Spleen (tissue), 11 donors: ENCODE data around the gene CENPS. TPM values are rescaled to one million over a fixed set of nuclear protein-coding genes. Genes with fewer than 3 reads are reported as not detected.

Source experiments
- DNase-seq: peaks from one replicate; pipeline ENCODE4 v3.0.0-alpha.2; 2020
- H3K27ac ChIP-seq, 8 donors: fragments of 200-600 bp; sonication (generic) in 7 of 8; 1 replicate in 4 of 8; 2 replicates in 4 of 8; pipeline versions ENCODE4 v1.5.0 to v1.8.0; 2016 to 2021; ENCODE audit warnings: inconsistent platforms in 4 of 8, mild to moderate bottlenecking in 4 of 8, moderate library complexity in 1 of 8
- H3K27me3 ChIP-seq, 7 donors: fragments of 200-600 bp; sonication (generic) in 6 of 7; replicated peaks in 1 of 7; 1 replicate in 4 of 7; 2 replicates in 3 of 7; pipeline versions ENCODE4 v1.5.0 to v1.8.0; 2016 to 2021; ENCODE audit warnings: inconsistent platforms in 3 of 7, mild to moderate bottlenecking in 1 of 7
- H3K36me3 ChIP-seq, 6 donors: fragments of 200-600 bp; sonication (generic) in 5 of 6; 1 replicate in 4 of 6; 2 replicates in 2 of 6; pipeline versions ENCODE4 v1.5.0 to v1.8.0; 2016 to 2021; ENCODE audit warnings: inconsistent platforms in 2 of 6
- H3K4me1 ChIP-seq, 6 donors: fragments of 200-600 bp; sonication (generic) in 5 of 6; 1 replicate in 3 of 6; 2 replicates in 3 of 6; pipeline versions ENCODE4 v1.5.0 to v1.8.0; 2016 to 2021; ENCODE audit warnings: inconsistent platforms in 3 of 6
- H3K4me3 ChIP-seq, 8 donors: fragments of 200-600 bp; sonication (generic) in 7 of 8; 1 replicate in 4 of 8; 2 replicates in 4 of 8; pipeline versions ENCODE4 v1.5.0 to v1.8.0; 2016 to 2021; ENCODE audit warnings: inconsistent platforms in 4 of 8, mild to moderate bottlenecking in 4 of 8, moderate library complexity in 2 of 8
- H3K9me3 ChIP-seq, 8 donors: fragments of 200-600 bp; sonication (generic) in 7 of 8; 1 replicate in 4 of 8; 2 replicates in 4 of 8; pipeline versions ENCODE4 v1.5.0 to v1.8.0; 2016 to 2021; ENCODE audit warnings: inconsistent platforms in 4 of 8
- CTCF ChIP-seq, 11 experiments: fragments of 200-600 bp in 7 of 11; fragments of 450-650 bp in 4 of 11; sonication (generic) in 4 of 11; IDR thresholded peaks in 8 of 11; conservative IDR thresholded peaks in 3 of 11; 1 replicate in 7 of 11; 2 replicates in 4 of 11; pipeline versions ENCODE4 v1.4.0 to v1.8.0; 2016 to 2021; ENCODE audit warnings: antibody characterized with exemption in 11 of 11, inconsistent platforms in 4 of 11, mild to moderate bottlenecking in 1 of 11
- POLR2A ChIP-seq, 3 donors: fragments of 450-650 bp; IDR thresholded peaks; one replicate each; pipeline ENCODE4 v1.5.1; 2017; ENCODE audit warnings: antibody characterized with exemption in 3 of 3, mild to moderate bottlenecking in 1 of 3
- POLR2AphosphoS5 ChIP-seq, 3 donors: sonication (generic); formaldehyde crosslinking; IDR thresholded peaks; one replicate each; pipeline ENCODE4 v1.5.1; 2017; ENCODE audit warnings: antibody characterized with exemption in 3 of 3
- WGBS, 5 donors: extraction: QIAGEN DNeasy Blood & Tissue Kit in 3 of 5; methylation state at CpG; one replicate each; pipeline versions ENCODE4 v1.1.5 to v1.1.7; 2013 to 2018; 5-methylcytosine and 5-hydroxymethylcytosine counted together
- intact Hi-C: fragments of 100-400 bp; cut with DNase I; formaldehyde crosslinking; loops from one replicate; pipeline ENCODE4 v1.15.0; 2023; ENCODE audit warnings: low total_unique reads
- polyA plus RNA-seq, 3 donors: library from polyadenylated mRNA; stranded (reverse); fragments of 200-250 nt; gene quantifications; one replicate each; pipeline ENCODE4 v1.2.1, GENCODE V29; 2013
- total RNA-seq, 7 donors: library from RNA; depleted of rRNA in 3 of 7; stranded (reverse); fragments of >200 nt in 3 of 7; fragmentation: NEBNext Ultra II Directional in 4 of 7; extraction: Animal tissue kit (Norgen Biotek cat#: 25700) in 4 of 7; gene quantifications; one replicate each; pipeline versions ENCODE4 v1.1.0 to v1.2.1, GENCODE V29; 2016 to 2021
- donor health status: healthy with polysubstance abuse.
- donor health status: DM: no; HTN: no; CAD: no; lungs with moderate emphysema.
- donor health status: DM: no; HTN: no; CAD: no.
- donor health status: Bipolar disorder and iron deficiency.
- donor health status: healthy.
- donor health status: DM: no; HTN: no; CAD: no.
- donor health status: DM: yes; HTN: yes; CAD: no.

Gene CENPS
- total and polyA plus RNA-seq, 10 donors: 2.1 to 13.5 (median 7.5) TPM

GRCh38 chr1:10433790-10434189 is 3.6 kb downstream of the CENPS start:
- WGBS, 5 donors: 82 to 94% (median 88%) methylated on average over 11 of the region's 11 CpGs
- DNase-seq: no peak
- no peak overlapping the region for H3K27ac ChIP-seq
- H3K4me1 ChIP-seq: peaks cover 6 to 32% (median 20%) of the 10 kb centered on the region in 6 donors
- no peak overlapping the region for H3K4me3 ChIP-seq
- no peaks in the 10 kb centered on the region for H3K27me3 ChIP-seq
- intact Hi-C loops: loop anchor here (5.0 kb wide), 2 partner anchors 44 to 59 kb away; no protein-coding TSS in a partner anchor
- TF ChIP-seq CTCF (IDR thresholded peaks at IDR 0.05 in 8 of 11, conservative IDR thresholded peaks at IDR 0.05 in 3 of 11): no peak
- TF ChIP-seq POLR2AphosphoS5 (IDR thresholded peaks at IDR 0.05): no peak
- no peak for TF ChIP-seq POLR2A (IDR thresholded peaks at IDR 0.05)
- peaks cover 0 to 5% (median 0%) of the 10 kb centered on the region in 6 donors for H3K36me3 ChIP-seq
- H3K9me3 ChIP-seq: no peaks in the 10 kb centered on the region

GRCh38 chr1:10434590-10434989 is 4.4 kb downstream of the CENPS start:
- Histone ChIP-seq H3K4me1 (peaks cover 6 to 27% (median 18%) of the 10 kb centered on the region in 6 donors), H3K9me3 (no peaks in the 10 kb centered on the region), H3K36me3 (peaks cover 0 to 5% (median 0%) of the 10 kb centered on the region in 6 donors), H3K27me3 (no peaks in the 10 kb centered on the region), H3K27ac (no peak overlapping the region), H3K4me3 (no peak overlapping the region)
- 93 to 97% (median 95%) methylated on average over 5 of the region's 5 CpGs for WGBS, 5 donors
- TF ChIP-seq CTCF (IDR thresholded peaks at IDR 0.05 in 8 of 11, conservative IDR thresholded peaks at IDR 0.05 in 3 of 11) (no peak), POLR2A (IDR thresholded peaks at IDR 0.05) (no peak)
- DNase-seq: no peak
- intact Hi-C loops: loop anchor here (5.0 kb wide), 2 partner anchors 43 to 58 kb away; no protein-coding TSS in a partner anchor

GRCh38 chr1:10437052-10437451 is 6.8 kb downstream of the CENPS start:
- Histone ChIP-seq H3K4me3 (no peak overlapping the region), H3K27me3 (no peaks in the 10 kb centered on the region), H3K27ac (no peak overlapping the region), H3K4me1 (peaks cover 0 to 6% (median 0%) of the 10 kb centered on the region in 6 donors), H3K9me3 (no peaks in the 10 kb centered on the region), H3K36me3 (peaks cover 0 to 15% (median 0%) of the 10 kb centered on the region in 6 donors)
- TF ChIP-seq POLR2AphosphoS5 (IDR thresholded peaks at IDR 0.05) (no peak), POLR2A (IDR thresholded peaks at IDR 0.05) (no peak), CTCF (IDR thresholded peaks at IDR 0.05 in 8 of 11, conservative IDR thresholded peaks at IDR 0.05 in 3 of 11) (no peak)
- intact Hi-C loops: no loop called here
- no peak for DNase-seq
- WGBS, 5 donors: 88 to 100% (median 96%) methylated on average over 1 of the region's 1 CpG

GRCh38 chr1:10438677-10439163 is 8.5 kb downstream of the CENPS start:
- no peak for DNase-seq
- intact Hi-C loops: no loop called here
- TF ChIP-seq POLR2AphosphoS5 (IDR thresholded peaks at IDR 0.05): no peak
- no peak for TF ChIP-seq POLR2A (IDR thresholded peaks at IDR 0.05)
- TF ChIP-seq CTCF (IDR thresholded peaks at IDR 0.05 in 8 of 11, conservative IDR thresholded peaks at IDR 0.05 in 3 of 11): no peak
- 84 to 89% (median 87%) methylated on average over 7 of the region's 7 CpGs for WGBS, 5 donors
- Histone ChIP-seq H3K36me3 (peaks cover 0 to 15% (median 0%) of the 10 kb centered on the region in 6 donors), H3K4me3 (no peak overlapping the region), H3K4me1 (no peaks in the 10 kb centered on the region), H3K9me3 (no peaks in the 10 kb centered on the region), H3K27me3 (no peaks in the 10 kb centered on the region), H3K27ac (no peak overlapping the region)
